ENCODE measurements around the gene TTPAL. TPM values are rescaled to one million over a fixed set of nuclear protein-coding genes. Genes with fewer than 3 reads are reported as not detected.

The TTPAL gene
- total RNA-seq, 4 donors from 2014 or later: 9.6 to 18.2 (median 13.0) TPM

- Histone ChIP-seq H3K9me3 (no peaks in the 10 kb centered on the region), H3K27me3 (peaks cover 0 to 40% (median 0%) of the 10 kb centered on the region in 4 donors), H3K27ac (replicated peaks in 1 of 4) (no peak overlapping the region), H3K36me3 (no peaks in the 10 kb centered on the region), H3K4me1 (no peaks in the 10 kb centered on the region), H3K4me3 (no peak overlapping the region)
- DNase-seq (ENCODE audit: extremely low spot score): no peak
- intact Hi-C loops (cut with DNase I): no loop called here
- 91% methylated on average over 8 of the region's 8 CpGs for WGBS
- TF ChIP-seq EP300 (IDR thresholded peaks at IDR 0.05) (no peak), POLR2AphosphoS5 (IDR thresholded peaks at IDR 0.05) (no peak), CTCF (IDR thresholded peaks at IDR 0.05) (no peak), POLR2A (IDR thresholded peaks at IDR 0.05; ENCODE audit: low read depth) (no peak)
Measured at GRCh38 chr20:44428174-44429016, 47.3 kb upstream of the TTPAL start.

GRCh38 chr20:44429017-44429339, 46.7 kb upstream of the TTPAL start:
- intact Hi-C loops (cut with DNase I): no loop called here
- Histone ChIP-seq H3K27ac (replicated peaks in 1 of 4) (no peak overlapping the region), H3K9me3 (no peaks in the 10 kb centered on the region), H3K36me3 (no peaks in the 10 kb centered on the region), H3K27me3 (peaks cover 0 to 38% (median 0%) of the 10 kb centered on the region in 4 donors), H3K4me3 (no peak overlapping the region), H3K4me1 (no peaks in the 10 kb centered on the region)
- 67% methylated on average over 2 of the region's 2 CpGs for WGBS
- DNase-seq (ENCODE audit: extremely low spot score): no peak
- TF ChIP-seq CTCF (IDR thresholded peaks at IDR 0.05): no peak
- TF ChIP-seq POLR2AphosphoS5 (IDR thresholded peaks at IDR 0.05): no peak
- no peak for TF ChIP-seq POLR2A (IDR thresholded peaks at IDR 0.05; ENCODE audit: low read depth)
- TF ChIP-seq EP300 (IDR thresholded peaks at IDR 0.05): no peak

GRCh38 chr20:44429419-44430269, 46.0 kb upstream of the TTPAL start:
- no peak overlapping the region for H3K4me3 ChIP-seq
- WGBS: 86% methylated on average over 17 of the region's 17 CpGs
- DNase-seq (ENCODE audit: extremely low spot score): no peak
- H3K27me3 ChIP-seq: peaks cover 0 to 38% (median 0%) of the 10 kb centered on the region in 4 donors
- no peak overlapping the region for H3K27ac ChIP-seq (replicated peaks in 1 of 4)
- TF ChIP-seq POLR2A (IDR thresholded peaks at IDR 0.05; ENCODE audit: low read depth): no peak
- no peak for TF ChIP-seq POLR2AphosphoS5 (IDR thresholded peaks at IDR 0.05)
- no peak for TF ChIP-seq CTCF (IDR thresholded peaks at IDR 0.05)
- no peak for TF ChIP-seq EP300 (IDR thresholded peaks at IDR 0.05)
- intact Hi-C loops (cut with DNase I): no loop called here
- H3K9me3 ChIP-seq: no peaks in the 10 kb centered on the region
- H3K36me3 ChIP-seq: no peaks in the 10 kb centered on the region
- no peaks in the 10 kb centered on the region for H3K4me1 ChIP-seq

- Histone ChIP-seq H3K36me3 (no peaks in the 10 kb centered on the region), H3K4me1 (no peaks in the 10 kb centered on the region), H3K4me3 (no peak overlapping the region), H3K9me3 (no peaks in the 10 kb centered on the region), H3K27ac (replicated peaks in 1 of 4) (no peak overlapping the region), H3K27me3 (peaks cover 0 to 30% (median 0%) of the 10 kb centered on the region in 4 donors)
- DNase-seq (ENCODE audit: extremely low spot score): no peak
- TF ChIP-seq CTCF (IDR thresholded peaks at IDR 0.05) (no peak), POLR2A (IDR thresholded peaks at IDR 0.05; ENCODE audit: low read depth) (no peak), EP300 (IDR thresholded peaks at IDR 0.05) (no peak), POLR2AphosphoS5 (IDR thresholded peaks at IDR 0.05) (no peak)
- intact Hi-C loops (cut with DNase I): no loop called here
- 77% methylated on average over 6 of the region's 7 CpGs for WGBS
Measured at GRCh38 chr20:44430270-44431065, 45.2 kb upstream of the TTPAL start.

Measured in esophagus muscularis mucosa (tissue), 4 donors.